ENCODE data around the gene DENND2D. TPM values are rescaled to one million over a fixed set of nuclear protein-coding genes. Genes with fewer than 3 reads are reported as not detected.

DENND2D gene
- total RNA-seq, 1 experiment from 2014 or later: 1.5 TPM

- no peak for DNase-seq (ENCODE audit: low spot score)
Measured at GRCh38 chr1:111182052-111182451, 18.4 kb downstream of the DENND2D start.

- DNase-seq (ENCODE audit: low spot score): no peak
Measured at GRCh38 chr1:111179968-111180533, 20.4 kb downstream of the DENND2D start.

- DNase-seq (ENCODE audit: low spot score): no peak
Measured at GRCh38 chr1:111176678-111177077, 23.8 kb downstream of the DENND2D start.

GRCh38 chr1:111175349-111175748 is 25.1 kb downstream of the DENND2D start:
- no peak for DNase-seq (ENCODE audit: low spot score)

DNA sequence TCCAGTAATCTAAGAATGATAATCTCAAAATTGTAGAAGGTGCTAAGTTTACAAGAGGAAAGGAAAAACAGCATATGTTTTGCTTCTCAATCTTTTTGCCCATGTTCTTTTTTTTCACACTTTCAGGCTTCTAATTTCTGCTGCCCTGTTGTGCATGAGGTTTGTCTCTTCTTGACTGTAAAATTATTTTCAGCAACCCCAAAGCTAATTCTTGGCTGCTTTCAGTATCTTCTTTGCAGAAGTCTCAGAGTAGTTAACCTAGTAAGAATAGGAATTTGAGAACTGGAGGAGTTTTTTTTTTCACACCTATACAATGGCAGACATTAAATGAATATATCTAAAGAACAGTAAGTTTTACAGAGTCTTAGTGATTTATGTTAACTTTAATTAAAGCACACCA is 26.4 kb downstream of the DENND2D start:
- DNase-seq (ENCODE audit: low spot score): no peak

DNA sequence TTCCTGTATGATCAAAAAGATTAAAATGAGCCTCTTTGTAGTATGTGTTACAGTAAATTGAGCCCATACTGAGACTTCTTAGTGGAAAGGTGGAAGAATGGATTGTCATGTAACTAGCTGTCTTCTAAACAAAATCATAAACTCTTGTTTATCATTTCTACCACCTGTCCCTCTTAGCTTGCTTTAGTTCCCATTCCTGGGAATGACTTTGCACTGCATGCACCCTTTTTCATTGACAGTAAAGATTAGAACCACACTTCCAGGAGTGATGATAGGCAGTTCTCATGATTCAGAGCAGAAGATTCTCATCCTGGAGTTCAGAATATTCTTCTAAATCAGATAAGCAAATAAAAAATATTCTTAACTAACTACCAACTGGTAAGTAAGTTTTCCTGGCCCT is 28.0 kb downstream of the DENND2D start:
- DNase-seq (ENCODE audit: low spot score): no peak

- no peak for DNase-seq (ENCODE audit: low spot score)
Measured at GRCh38 chr1:111164151-111164550, 36.3 kb downstream of the DENND2D start.

DNA sequence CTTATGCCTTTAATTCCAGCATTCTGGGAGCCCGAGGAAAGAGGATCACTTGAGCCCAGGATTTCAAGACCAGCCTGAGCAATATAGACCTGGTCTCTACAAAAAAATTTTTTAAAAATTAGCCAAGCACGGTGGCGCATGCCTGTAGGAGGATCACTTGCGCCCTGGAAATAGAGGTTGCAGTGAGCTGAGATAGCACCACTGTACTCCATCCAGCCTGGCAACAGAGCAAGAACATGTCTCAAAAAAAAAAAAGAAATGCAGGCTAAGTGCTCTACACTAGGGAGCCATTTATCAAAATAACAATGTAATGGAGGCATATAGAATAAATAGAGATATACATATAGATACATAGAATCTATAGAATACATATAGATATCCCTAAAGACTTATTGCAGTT is 37.1 kb downstream of the DENND2D start:
- no peak for DNase-seq (ENCODE audit: low spot score)

DNA sequence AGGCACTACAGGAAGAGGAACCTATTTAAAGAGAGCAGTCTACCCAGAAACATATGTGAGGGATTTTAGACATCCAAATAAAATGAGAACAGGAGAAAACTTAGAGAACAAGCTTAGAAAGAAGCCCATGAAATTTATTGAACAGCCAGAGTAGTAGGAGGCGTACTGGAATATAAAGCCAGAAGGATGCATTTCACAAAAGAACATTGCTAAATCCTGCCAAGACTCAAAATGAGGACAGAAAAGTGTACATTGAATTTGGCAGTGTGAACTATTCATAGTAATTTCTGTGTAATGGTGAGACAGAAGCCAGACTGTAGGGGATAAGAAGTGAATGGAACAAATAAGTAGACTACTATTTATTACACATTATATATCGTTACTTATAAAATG is 38.0 kb downstream of the DENND2D start:
- no peak for DNase-seq (ENCODE audit: low spot score)

DNA sequence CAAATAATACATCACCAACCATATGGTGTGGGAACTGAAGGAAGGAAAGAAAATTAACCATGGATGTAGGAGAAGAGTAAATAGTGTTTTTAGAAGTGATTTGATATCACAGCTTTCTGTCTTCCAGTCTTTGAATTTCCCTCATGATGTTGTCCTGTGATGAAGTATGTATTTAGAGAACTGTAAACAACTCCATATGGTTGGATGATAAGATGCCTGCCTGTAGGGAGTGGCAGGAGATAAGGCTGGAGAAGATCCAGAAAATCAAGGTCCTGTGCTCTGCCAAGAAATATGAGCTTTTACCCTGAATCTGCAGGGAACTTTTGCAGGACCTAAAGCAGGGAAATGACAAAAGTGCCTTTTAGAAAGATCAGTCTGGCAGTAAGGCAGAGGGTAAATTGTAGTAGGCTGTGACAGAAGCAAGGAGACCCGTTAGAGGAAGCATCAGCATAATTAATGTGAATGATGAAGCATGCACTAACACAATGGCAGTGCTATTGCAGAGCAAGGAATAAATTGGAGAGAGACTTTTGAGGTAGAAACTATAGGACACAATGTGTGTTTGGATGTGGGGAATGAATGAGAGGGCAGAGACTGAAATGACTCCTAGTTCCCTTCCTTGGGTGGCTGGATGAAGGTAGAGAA is 38.5 kb downstream of the DENND2D start:
- DNase-seq (ENCODE audit: low spot score): no peak

- DNase-seq (ENCODE audit: low spot score): no peak
Measured at GRCh38 chr1:111157431-111157830, 43.0 kb downstream of the DENND2D start.

- DNase-seq (ENCODE audit: low spot score): no peak
Measured at GRCh38 chr1:111154021-111154999, 46.1 kb downstream of the DENND2D start.

DNA sequence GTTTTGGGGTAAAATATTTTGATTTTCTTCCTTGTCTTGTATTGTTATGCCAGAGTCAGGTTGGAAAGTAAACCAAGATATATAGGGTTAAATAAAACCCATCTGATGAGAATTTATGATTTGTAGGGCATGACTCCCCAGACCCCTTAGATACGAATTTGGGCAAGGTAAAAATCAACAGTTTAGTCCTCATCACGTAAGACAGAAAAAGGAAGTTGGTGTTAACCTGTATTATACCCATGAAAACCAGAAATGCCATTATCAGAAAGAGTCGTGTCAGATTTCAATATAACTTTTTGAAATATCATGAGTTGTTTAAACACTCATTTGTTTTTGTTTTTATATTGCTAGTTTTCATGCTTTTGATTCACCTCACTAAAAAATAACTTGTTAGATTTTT is 48.6 kb downstream of the DENND2D start:
- no peak for DNase-seq (ENCODE audit: low spot score)

DNA sequence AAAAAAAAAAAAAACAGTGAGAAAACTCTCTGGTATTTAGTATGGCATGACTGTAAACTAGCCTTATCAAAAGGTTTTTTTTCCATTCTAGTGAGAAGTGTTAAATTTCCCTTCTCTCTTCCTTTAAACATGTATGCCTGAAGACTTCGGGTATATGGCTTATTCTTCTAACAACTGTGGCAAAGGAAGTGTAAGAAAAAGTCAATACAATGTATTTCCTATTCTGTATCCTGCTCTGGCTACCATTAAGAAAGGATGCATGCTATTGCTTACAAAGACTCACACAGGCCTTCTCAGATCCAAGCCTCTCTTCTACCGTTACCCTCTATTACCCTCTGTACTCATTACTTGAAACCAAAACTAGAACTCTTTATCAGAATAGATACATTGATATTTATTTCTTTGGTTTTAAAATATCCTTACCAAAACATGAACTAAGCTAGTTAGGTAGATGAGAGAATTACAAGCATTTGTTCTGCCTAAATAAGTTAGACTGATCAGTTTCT is 52.0 kb downstream of the DENND2D start:
- no peak for DNase-seq (ENCODE audit: low spot score)

DNA sequence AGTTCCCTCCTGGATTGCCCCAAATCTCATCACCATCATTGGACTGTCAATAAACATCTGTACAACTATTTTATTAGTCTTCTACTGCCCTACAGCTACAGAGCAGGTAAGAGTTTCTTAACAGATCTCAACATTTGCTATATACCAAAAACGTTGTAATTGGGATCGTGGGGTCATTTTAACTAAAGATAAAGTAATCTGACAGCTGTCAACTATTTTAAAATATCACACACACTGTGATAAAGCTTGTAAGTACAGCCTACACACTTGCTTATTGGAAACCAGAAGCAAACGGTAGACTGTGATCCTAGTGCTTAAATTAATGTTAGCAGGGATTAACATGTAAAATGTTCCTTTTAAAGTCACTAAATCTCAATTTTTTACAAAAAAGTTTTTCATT is 52.5 kb downstream of the DENND2D start:
- no peak for DNase-seq (ENCODE audit: low spot score)

DNA sequence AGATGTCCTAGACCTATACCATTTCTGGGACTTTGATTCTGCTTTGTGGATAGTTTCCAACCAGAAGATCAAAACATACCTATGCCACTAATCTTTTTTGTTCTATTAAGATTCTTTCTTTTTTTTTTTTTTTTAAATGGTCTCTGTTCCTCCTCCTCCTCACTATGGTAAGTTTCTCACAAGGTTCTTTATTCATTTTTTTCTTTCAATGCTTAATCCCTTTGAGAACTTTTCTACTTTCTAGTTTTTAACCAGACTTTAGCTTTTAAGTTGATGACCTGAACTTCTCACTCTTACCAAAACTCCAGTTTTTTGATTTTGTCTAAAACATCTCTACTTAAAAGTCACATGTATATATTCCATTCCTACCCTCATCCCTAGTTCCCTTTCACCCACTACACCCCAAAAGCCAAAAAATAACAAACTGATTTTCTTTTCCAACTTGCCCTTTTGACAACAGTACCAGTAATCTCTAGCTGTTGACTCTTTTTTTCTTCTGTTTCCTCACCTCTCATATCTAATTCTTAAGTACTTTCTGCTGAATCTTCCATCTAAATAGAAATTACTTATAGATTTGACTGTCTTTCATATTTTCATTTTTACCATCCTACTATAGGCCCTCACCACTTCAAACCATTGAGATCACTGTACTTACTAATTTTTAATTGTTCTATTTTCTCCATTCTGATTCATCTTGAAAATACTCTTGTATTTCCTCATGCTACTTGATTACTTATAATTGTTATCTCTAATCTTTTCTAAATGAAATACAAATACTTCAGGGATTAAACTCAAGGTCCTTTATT is 54.3 kb downstream of the DENND2D start:
- DNase-seq (ENCODE audit: low spot score): no peak

DNA sequence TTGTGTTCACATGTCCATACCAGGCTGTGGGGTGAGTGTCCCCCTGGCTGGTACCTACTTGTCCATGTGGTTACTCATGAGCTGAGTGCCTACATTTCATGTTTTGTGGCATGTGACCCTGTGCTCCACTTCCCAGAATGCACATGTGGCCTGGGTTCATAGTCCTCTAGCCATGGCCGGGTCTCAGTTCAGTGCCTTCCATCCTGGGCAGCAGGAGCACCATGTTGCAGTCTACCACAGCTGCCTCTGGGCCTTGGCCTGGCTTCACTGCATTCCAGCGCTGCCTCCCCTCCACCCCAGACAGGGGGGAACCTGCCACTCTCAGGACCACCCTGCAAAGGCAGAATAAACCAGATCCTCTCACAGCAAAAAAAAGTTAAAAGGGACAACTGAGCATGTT is 54.9 kb downstream of the DENND2D start:
- DNase-seq (ENCODE audit: low spot score): no peak

DNA sequence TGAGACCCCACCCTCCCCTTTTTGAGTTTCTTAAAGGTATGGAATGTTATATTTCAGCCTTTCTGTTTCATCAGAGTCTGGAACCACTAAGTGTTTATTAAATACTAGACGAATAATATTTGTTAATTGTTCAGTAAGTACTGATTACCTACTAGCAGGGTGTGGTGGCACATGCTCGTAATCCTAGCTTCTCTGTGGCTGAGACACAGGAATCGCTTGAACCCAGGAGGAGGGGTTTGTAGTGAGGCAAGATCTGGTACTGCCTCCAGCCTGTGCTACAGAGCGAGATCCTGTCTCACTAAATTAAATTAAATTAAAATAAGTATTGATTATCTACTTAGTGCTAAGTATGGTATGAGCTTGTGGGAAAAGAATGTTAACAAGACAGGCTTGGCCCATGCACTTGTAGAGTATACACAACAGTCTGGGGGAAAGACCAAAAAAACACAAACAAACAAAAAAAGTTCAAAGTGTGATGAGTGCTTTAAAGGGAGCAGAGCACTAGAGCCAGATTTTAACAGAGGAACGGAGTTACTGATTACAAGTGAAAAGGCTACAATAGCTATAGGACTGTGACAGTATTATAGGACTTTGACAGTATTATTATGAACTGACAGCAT is 58.0 kb downstream of the DENND2D start:
- DNase-seq (ENCODE audit: low spot score): no peak

- DNase-seq (ENCODE audit: low spot score): no peak
Measured at GRCh38 chr1:111141245-111142220, 58.9 kb downstream of the DENND2D start.

DNA sequence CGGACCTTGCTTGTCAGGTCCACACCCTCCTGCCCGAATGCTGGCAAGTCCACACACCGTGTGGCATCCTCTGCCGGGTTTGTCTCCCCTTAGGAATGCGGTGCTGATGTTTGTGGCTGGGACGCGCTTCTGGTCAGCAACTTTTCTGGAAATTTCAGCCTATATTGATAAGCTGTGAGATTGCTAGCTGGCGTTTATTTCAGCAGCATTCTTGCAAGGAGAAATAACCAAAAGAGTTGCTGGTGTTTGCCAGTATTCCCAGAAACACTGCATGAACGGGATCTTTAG is 59.8 kb downstream of the DENND2D start:
- DNase-seq (ENCODE audit: low spot score): peak; percentile 24

Measured in H4 (cell line).